Astrocyte of the cerebellum (primary cell): ENCODE measurements around the gene NOL4L.
"Not testable (repeated sequence)": the region's sequence is repeated elsewhere in the genome, so short reads cannot be mapped to it uniquely, and the experiment has no call there.

ENCODE experiments used
- DNase-seq: peaks from one replicate; pipeline ENCODE4 v3.0.0-alpha.2; 2011; ENCODE audit warnings: low read depth
- H3K4me3 ChIP-seq: 2 replicates; pipeline ENCODE4 v1.5.1; 2011; ENCODE audit warnings: mild to moderate bottlenecking, low read depth, low read length, moderate library complexity
- CTCF ChIP-seq: IDR thresholded peaks from 2 replicates; pipeline ENCODE4 v1.5.1; 2012; ENCODE audit warnings: low read length, low read depth, moderate library complexity, mild to moderate bottlenecking; ENCODE audit errors: missing control alignments
- in situ Hi-C: cut with HindIII; loops from 2 replicates; pipeline ENCODE4 v1.10.0; 2017; ENCODE audit warnings: low sequenced_read_pairs

The NOL4L gene

GRCh38 chr20:32596681-32597252 is 11.6 kb upstream of the NOL4L start:
- in situ Hi-C loops, result no loop called here
- H3K4me3 ChIP-seq, result no peak overlapping the region
- TF ChIP-seq CTCF, result no peak
- DNase-seq, result no peak

GRCh38 chr20:32595143-32595542 is 10.0 kb upstream of the NOL4L start:
- no peak for TF ChIP-seq CTCF
- in situ Hi-C loops, result no loop called here
- DNase-seq, result no peak
- H3K4me3 ChIP-seq, result no peak overlapping the region

- in situ Hi-C loops, DNase-seq, H3K4me3 ChIP-seq: not testable (repeated sequence)
These were observed 9.5 kb upstream of the NOL4L start for GRCh38 chr20:32594669-32595068.

- no peak for DNase-seq
- no peak overlapping the region for H3K4me3 ChIP-seq
- TF ChIP-seq CTCF, result no peak
- in situ Hi-C loops, result no loop called here
These were observed 9.1 kb upstream of the NOL4L start for GRCh38 chr20:32594204-32594603.

- in situ Hi-C loops, DNase-seq, H3K4me3 ChIP-seq: not testable (repeated sequence)
These were observed 7.5 kb upstream of the NOL4L start for GRCh38 chr20:32592616-32593015.

GRCh38 chr20:32592022-32592421 is 6.9 kb upstream of the NOL4L start:
- no peak for TF ChIP-seq CTCF

GRCh38 chr20:32589769-32590168 is 4.6 kb upstream of the NOL4L start:
- no peak overlapping the region for H3K4me3 ChIP-seq
- in situ Hi-C loops, result no loop called here
- no peak for DNase-seq
- no peak for TF ChIP-seq CTCF

More at GRCh38 chr20:32592022-32592421, 6.9 kb upstream of the NOL4L start:
- no peak overlapping the region for H3K4me3 ChIP-seq
- in situ Hi-C loops, result no loop called here
- DNase-seq, result no peak

GRCh38 chr20:32589256-32589655 is 4.1 kb upstream of the NOL4L start:
- DNase-seq, result no peak
- in situ Hi-C loops, result no loop called here
- no peak overlapping the region for H3K4me3 ChIP-seq
- TF ChIP-seq CTCF, result no peak
